GM10266 (cell line): ENCODE measurements around the gene SLC6A3.
A peak's percentile ranks its signal among the peaks of the same experiment; 100 is the strongest.

Experiments used
- DNase-seq: peaks from one replicate; pipeline ENCODE4 v3.0.0; 2012; ENCODE audit errors: extremely low spot score
- TF ChIP-seq, protein P1 (sequence below): IDR thresholded peaks from 2 replicates; pipeline ENCODE4 v1.5.1; 2012; ENCODE audit warnings: mild to moderate bottlenecking, low read depth; ENCODE audit not compliant: control insufficient read depth, insufficient read depth; ENCODE audit errors: missing control alignments

SLC6A3 gene

DNA sequence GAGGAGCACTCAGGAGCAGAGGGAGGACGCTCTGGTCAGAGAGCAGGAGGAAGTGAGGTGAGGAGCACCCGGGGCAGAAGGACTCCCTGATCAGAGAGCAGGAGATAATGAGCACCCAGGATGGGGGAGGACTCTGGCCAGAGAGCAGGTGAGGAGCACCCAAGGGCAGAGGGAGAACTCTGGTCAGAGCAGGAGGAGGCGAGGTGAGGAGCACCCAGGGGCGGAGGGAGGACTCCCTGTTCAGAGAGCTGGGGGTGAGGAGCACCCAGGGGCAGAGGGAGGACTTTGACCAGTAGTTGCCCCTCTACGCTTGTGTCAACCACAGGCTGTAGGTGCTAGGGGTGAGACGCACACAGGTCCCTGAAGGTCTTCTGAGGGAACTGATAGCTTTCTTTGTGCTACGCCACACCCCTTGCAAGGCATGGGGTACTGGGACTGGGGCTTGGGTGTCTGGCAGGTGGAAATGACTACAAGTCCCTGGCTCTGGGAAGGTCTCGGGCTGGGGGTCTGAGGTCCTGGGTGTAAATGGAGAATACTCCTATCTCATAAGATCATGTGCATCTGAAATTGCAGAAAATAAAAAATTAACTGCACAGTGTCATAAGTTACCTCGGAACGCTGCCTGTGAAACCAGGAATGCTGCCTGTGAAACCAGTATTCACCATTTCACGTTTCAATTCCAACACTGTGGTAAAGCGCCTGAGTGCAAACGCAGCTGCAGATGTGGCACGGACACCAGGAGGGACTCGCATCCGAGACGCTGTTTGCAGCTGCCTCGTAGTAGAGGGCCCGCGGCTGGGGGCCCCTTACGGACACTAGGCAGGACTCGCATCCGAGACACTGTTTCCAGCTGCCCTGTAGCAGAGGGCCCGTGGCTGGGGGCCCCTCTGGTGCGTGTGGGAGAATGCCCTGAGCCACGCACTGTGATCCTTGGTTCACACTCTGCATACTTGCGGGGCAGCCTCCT lies 27.0 kb upstream of the SLC6A3 start:
- TF ChIP-seq, protein P1, sequence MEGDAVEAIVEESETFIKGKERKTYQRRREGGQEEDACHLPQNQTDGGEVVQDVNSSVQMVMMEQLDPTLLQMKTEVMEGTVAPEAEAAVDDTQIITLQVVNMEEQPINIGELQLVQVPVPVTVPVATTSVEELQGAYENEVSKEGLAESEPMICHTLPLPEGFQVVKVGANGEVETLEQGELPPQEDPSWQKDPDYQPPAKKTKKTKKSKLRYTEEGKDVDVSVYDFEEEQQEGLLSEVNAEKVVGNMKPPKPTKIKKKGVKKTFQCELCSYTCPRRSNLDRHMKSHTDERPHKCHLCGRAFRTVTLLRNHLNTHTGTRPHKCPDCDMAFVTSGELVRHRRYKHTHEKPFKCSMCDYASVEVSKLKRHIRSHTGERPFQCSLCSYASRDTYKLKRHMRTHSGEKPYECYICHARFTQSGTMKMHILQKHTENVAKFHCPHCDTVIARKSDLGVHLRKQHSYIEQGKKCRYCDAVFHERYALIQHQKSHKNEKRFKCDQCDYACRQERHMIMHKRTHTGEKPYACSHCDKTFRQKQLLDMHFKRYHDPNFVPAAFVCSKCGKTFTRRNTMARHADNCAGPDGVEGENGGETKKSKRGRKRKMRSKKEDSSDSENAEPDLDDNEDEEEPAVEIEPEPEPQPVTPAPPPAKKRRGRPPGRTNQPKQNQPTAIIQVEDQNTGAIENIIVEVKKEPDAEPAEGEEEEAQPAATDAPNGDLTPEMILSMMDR = no peak
- DNase-seq = no peak

DNA sequence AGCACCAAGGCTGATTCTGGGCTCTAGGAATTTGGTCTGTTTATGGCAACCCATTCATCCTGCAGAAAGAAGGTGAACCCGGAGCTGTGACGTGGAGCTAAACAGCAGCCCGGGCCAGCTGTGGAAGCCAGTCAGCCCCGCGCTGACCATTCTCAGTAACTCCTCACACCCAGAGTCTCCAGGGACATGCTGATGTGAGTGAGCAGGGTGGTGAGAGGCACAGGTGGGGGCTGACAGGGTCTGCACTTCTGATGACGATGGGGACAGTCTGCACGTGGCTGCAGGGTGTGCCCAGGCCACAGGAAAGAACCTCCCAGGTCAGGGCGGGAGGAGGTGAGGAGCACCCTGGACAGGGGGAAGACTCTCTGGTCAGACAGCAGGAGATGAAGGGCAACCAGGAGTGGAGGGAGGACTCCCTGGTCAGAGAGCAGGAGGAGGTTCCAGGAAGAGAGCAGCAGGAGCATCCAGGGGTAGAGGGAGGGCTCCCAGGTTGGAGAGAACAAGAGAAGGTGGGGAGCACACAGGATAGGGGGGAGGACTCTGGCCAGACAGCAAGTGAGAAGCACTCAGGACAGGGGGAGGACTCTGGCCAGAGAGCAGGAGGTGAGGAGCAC lies 26.1 kb upstream of the SLC6A3 start:
- no peak for DNase-seq
- TF ChIP-seq, protein P1 = no peak

DNA sequence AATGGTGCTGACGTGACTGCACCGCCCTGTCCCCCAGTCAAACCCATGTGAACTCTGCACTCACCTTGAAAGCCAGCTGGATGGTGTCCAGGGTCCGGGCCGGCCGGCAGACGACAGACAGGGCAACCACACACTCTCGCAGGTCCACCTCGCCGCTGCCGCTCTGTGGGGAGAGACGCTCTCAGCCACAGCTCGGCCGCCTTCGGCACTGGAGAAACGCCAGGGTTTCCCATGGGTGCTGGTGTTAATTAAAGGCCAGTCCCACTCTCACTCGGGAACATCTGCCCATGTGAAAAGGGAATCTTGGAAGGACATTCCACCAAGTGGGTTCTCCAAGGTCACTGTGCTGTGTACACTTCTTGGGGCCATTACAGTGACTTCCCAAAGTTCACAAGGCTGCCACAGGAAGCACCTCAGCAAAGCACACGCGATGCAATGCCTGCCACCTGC lies 25.5 kb upstream of the SLC6A3 start:
- no peak for DNase-seq
- TF ChIP-seq, protein P1 = no peak

DNA sequence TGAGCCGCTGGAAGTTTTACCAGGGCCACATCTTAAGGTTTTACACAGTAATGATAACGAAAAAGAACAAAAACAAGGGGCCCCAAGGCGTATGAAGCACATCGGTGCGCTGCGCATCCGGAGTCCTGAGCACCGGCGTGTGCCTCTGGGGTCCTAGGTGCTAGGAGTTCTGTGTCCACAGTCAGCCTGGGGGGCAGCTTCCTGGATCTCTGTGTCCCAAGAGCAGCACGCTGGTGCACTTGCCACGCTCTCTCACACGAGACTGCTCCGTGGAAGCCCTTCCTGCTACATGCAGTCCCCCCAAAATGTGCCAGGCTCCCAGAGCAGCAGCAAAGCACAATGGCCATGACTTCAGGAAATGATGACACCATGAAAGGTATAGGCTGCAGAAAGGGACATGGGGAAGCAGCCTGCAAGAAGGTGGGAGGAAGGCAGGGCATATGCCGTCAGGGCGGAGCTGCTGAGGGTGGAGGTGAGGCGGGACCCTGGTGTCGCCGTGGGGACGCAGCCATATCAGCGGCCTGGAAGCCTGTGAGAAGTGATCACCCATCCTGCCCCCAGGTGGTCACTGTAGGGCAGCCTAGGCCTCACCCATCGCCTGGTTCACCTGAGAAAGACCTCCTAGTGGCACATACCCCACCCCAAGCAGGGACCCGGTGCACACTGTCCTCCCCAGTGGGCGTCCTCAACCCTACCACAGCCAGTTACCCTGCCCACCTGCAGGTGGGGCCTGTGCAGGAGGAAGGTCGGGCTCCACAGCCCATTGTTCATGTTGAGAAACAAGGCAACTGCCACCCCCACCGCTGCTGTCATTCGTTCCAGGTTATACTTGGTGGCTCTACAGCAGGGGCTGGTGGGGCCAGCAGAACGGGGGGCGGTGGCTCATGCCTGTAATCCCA lies 23.6 kb upstream of the SLC6A3 start:
- DNase-seq = no peak
- TF ChIP-seq, protein P1 = no peak

DNA sequence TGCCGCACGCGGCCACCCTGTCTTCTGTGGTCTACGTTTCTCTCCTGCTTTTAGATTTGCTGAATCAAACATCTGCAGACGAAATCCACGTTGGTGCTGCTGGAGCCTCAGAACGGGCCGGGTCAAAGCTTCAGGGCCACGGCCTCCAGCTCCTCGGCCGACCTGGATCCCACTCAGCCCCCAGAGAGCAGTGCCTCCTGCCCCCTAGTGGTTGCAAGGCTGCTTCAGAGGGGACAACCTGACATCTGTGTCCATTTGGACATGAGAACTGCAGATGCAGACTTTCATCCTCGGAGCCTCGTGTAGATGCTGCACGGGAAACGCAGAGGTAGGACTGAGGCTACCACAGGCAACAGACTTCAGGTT lies 23.0 kb upstream of the SLC6A3 start:
- no peak for DNase-seq

More for the DNA sequence above, 23.0 kb upstream of the SLC6A3 start:
- TF ChIP-seq, protein P1 = peak; percentile 48
